ENCODE results near the gene CA4. TPM values are rescaled to one million over a fixed set of nuclear protein-coding genes. Genes with fewer than 3 reads are reported as not detected.

Gene CA4
- total and polyA plus RNA-seq, 2 donors (not counting 1 experiment from before 2014, with no cell fraction given), result not detected

- CTCF ChIA-PET, result interaction anchor here (1.0 to 1.2 kb wide), 2 partner anchors 28 to 31 kb away, joined by 3 read pairs; partner anchors contain the start of gene HEATR6
- 49% methylated on average over 4 of the region's 5 CpGs for WGBS (ENCODE audit: insufficient coverage)
- Mint-ChIP-seq H3K27ac (peak overlapping the region; percentile 69), H3K9me3 (ENCODE audit: insufficient read depth) (no peaks in the 10 kb centered on the region), H3K27me3 (peaks cover under 1% of the 10 kb centered on the region), H3K4me3 (peak overlapping the region; percentile 43), H3K4me1 (peaks cover 31% of the 10 kb centered on the region)
- Histone ChIP-seq H2AFZ (ENCODE audit: insufficient read depth, low read depth, low read length, poor library complexity, severe bottlenecking) (no peak overlapping the region), H3K36me3 (replicated peaks in 1 of 2; ENCODE audit: control extremely low read depth in 1 of 2, control insufficient read depth in 1 of 2, extremely low read depth in 1 of 2, insufficient read depth in 2 of 2, low read length in 1 of 2) (no peaks in the 10 kb centered on the region), H3K27ac (ENCODE audit: low read length in 2 of 2) (no peak overlapping the region), H3K27me3 (replicated peaks in 1 of 4; ENCODE audit: control extremely low read depth in 1 of 4, control insufficient read depth in 3 of 4, insufficient read depth in 4 of 4, low read length in 3 of 4) (no peaks in the 10 kb centered on the region), H3K9me3 (ENCODE audit: control extremely low read depth in 1 of 3, control insufficient read depth in 2 of 3, insufficient read depth in 1 of 3, low read length in 2 of 3) (peaks cover 0 to 4% (median 0%) of the 10 kb centered on the region in 3 donors), H3K4me2 (replicated peaks; ENCODE audit: low read depth, low read length, poor library complexity, severe bottlenecking) (peak overlapping the region; percentile 26), H3K4me1 (ENCODE audit: control insufficient read depth in 2 of 2, insufficient read depth in 2 of 2, low read length in 2 of 2) (peaks cover 18 to 21% of the 10 kb centered on the region in 2 donors), H3K9ac (ENCODE audit: low read length) (no peak overlapping the region), H3K4me3 (ENCODE audit: control extremely low read depth in 1 of 5, extremely low read depth in 1 of 5, insufficient read depth in 1 of 5, low read depth in 2 of 5, low read length in 4 of 5) (no peak overlapping the region), H3K79me2 (ENCODE audit: control insufficient read depth, insufficient read depth, low read length) (no peaks in the 10 kb centered on the region), H4K20me1 (ENCODE audit: control insufficient read depth, insufficient read depth, low read length, poor library complexity, severe bottlenecking) (no peaks in the 10 kb centered on the region)
- TF ChIP-seq EZH2 (IDR thresholded peaks at IDR 0.05; ENCODE audit: borderline replicate concordance, insufficient read depth, low read depth, low read length, poor library complexity, severe bottlenecking) (no peak), CTCF (IDR thresholded peaks at IDR 0.05) (no peak)
- POLR2A ChIA-PET, result no interaction called here
- intact Hi-C loops (cut with micrococcal nuclease), result no loop called here
- ATAC-seq (ENCODE audit: low read depth) (no peak), DNase-seq (peak; percentile 26)
Observed at GRCh38 chr17:60106340-60107059, 43.3 kb upstream of the CA4 start.

DNA sequence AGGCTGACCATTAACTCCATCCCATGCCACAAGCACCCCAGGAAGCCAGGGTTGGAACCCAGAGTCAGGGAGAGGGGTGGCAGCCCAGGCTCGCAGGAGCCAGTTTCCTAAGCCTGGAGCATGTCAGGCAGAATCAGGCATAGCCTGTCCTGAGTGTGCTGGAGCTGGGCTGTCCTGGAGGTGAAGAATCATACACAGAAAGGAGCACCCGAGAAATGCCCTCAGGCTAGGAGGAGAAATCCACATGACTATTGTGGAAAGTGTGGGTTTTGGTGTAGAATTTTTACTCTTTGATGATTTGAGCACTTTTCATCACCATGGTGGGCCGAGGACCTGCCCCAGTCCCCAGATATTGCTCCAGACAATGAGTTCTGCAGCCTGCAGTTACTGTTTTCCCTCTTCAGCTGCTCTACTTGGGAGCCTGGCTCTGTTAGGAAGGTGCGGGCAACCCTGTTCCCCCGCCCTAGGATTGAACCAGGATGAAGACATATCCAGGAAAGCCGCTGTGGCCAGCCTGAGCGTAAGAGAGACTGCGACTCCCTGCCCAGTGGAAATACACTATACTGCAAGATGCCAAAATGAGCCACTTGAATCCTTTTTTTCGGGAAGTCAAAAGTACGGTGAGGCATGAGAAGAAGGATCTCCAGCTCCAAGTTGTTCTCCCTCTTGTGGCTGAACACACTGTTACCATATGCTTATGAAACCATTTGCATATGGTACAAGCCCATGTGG, 42.1 kb upstream of the CA4 start:
- Histone ChIP-seq H3K9ac (ENCODE audit: low read length) (no peak overlapping the region), H3K27ac (ENCODE audit: low read length in 2 of 2) (no peak overlapping the region), H3K36me3 (replicated peaks in 1 of 2; ENCODE audit: control extremely low read depth in 1 of 2, control insufficient read depth in 1 of 2, extremely low read depth in 1 of 2, insufficient read depth in 2 of 2, low read length in 1 of 2) (no peaks in the 10 kb centered on the region), H2AFZ (ENCODE audit: insufficient read depth, low read depth, low read length, poor library complexity, severe bottlenecking) (no peak overlapping the region), H3K27me3 (replicated peaks in 1 of 4; ENCODE audit: control extremely low read depth in 1 of 4, control insufficient read depth in 3 of 4, insufficient read depth in 4 of 4, low read length in 3 of 4) (no peaks in the 10 kb centered on the region), H3K4me3 (ENCODE audit: control extremely low read depth in 1 of 5, extremely low read depth in 1 of 5, insufficient read depth in 1 of 5, low read depth in 2 of 5, low read length in 4 of 5) (no peak overlapping the region), H3K4me2 (replicated peaks; ENCODE audit: low read depth, low read length, poor library complexity, severe bottlenecking) (no peak overlapping the region), H3K9me3 (ENCODE audit: control extremely low read depth in 1 of 3, control insufficient read depth in 2 of 3, insufficient read depth in 1 of 3, low read length in 2 of 3) (peaks cover 0 to 4% (median 0%) of the 10 kb centered on the region in 3 donors), H3K79me2 (ENCODE audit: control insufficient read depth, insufficient read depth, low read length) (no peaks in the 10 kb centered on the region), H4K20me1 (ENCODE audit: control insufficient read depth, insufficient read depth, low read length, poor library complexity, severe bottlenecking) (no peaks in the 10 kb centered on the region), H3K4me1 (ENCODE audit: control insufficient read depth in 2 of 2, insufficient read depth in 2 of 2, low read length in 2 of 2) (peaks cover 18 to 19% of the 10 kb centered on the region in 2 donors)
- Mint-ChIP-seq H3K9me3 (ENCODE audit: insufficient read depth) (no peaks in the 10 kb centered on the region), H3K27me3 (peaks cover 3% of the 10 kb centered on the region), H3K4me1 (peaks cover 25% of the 10 kb centered on the region), H3K4me3 (no peak overlapping the region), H3K27ac (no peak overlapping the region)
- ChIA-PET CTCF (interaction anchor here (1.6 kb wide), 1 partner anchor 16 kb away, joined by 3 read pairs; no protein-coding TSS in a partner anchor), POLR2A (no interaction called here)
- TF ChIP-seq EZH2 (IDR thresholded peaks at IDR 0.05; ENCODE audit: borderline replicate concordance, insufficient read depth, low read depth, low read length, poor library complexity, severe bottlenecking) (no peak), CTCF (IDR thresholded peaks at IDR 0.05) (no peak)
- ATAC-seq (ENCODE audit: low read depth) (no peak), DNase-seq (no peak)
- 96% methylated on average over 8 of the region's 10 CpGs for WGBS (ENCODE audit: insufficient coverage)
- intact Hi-C loops (cut with micrococcal nuclease), result no loop called here
